Endothelial cell of umbilical vein (primary cell): ENCODE results near the gene MYBPHL. TPM values are rescaled to one million over a fixed set of nuclear protein-coding genes. Genes with fewer than 3 reads are reported as not detected.

Experiments
- BruUV-seq: library from RNA; stranded (reverse); fragments of 400-500 nt; replicated peaks from 2 replicates; lab custom pipeline; 2021; lab: Mats Ljungman, UMichigan
- CTCF ChIA-PET: fragments of 300-600, 350-600 bp; sonication (Branson Sonifier 250); formaldehyde crosslinking; loops from one replicate; lab custom pipeline; 2021; ENCODE audit warnings: antibody characterized with exemption, inconsistent platforms; lab: Charles Lee
- POLR2A ChIA-PET: fragments of 300-600, 350-600 bp; sonication (Branson Sonifier 250); formaldehyde crosslinking; loops from one replicate; lab custom pipeline; 2021; ENCODE audit warnings: antibody characterized with exemption, inconsistent platforms; lab: Charles Lee
- DNase-seq: peaks from one replicate; pipeline ENCODE4 v3.0.0-alpha.2; 2011; ENCODE audit warnings: low read depth, low spot score
- FAIRE-seq: peaks from 2 replicates; lab custom pipeline; 2011; peaks lifted over from hg19 to GRCh38; lab: Jason Lieb, UNC
- H2AFZ ChIP-seq: 2 replicates; pipeline ENCODE4 v1.6.0; 2012; ENCODE audit warnings: low read depth, low read length, control low read depth, inconsistent platforms
- H3K27ac ChIP-seq: 2 replicates; pipeline ENCODE4 v1.5.1; 2011; ENCODE audit warnings: low read depth, mild to moderate bottlenecking, control low read depth, low read length, moderate library complexity; ENCODE audit not compliant: insufficient read depth
- H3K27me3 ChIP-seq, 2 experiments: 2 replicates each; pipeline versions ENCODE4 v1.6.0 to v1.6.1; 2011; ENCODE audit warnings: low read length in 2 of 2, mixed read lengths in 1 of 2; ENCODE audit not compliant: control insufficient read depth in 2 of 2, insufficient read depth in 2 of 2
- H3K36me3 ChIP-seq, 2 experiments: 2 replicates in 1 of 2; 3 replicates in 1 of 2; pipeline ENCODE4 v1.5.1; 2011; ENCODE audit warnings: low read length in 2 of 2, mild to moderate bottlenecking in 1 of 2, moderate library complexity in 1 of 2; ENCODE audit not compliant: control insufficient read depth in 2 of 2, insufficient read depth in 2 of 2; ENCODE audit errors: extremely low read depth in 1 of 2
- H3K4me1 ChIP-seq: 3 replicates; pipeline ENCODE4 v1.5.1; 2011; ENCODE audit warnings: mild to moderate bottlenecking, low read length; ENCODE audit not compliant: control insufficient read depth, insufficient read depth; ENCODE audit errors: extremely low read depth
- H3K4me2 ChIP-seq: 2 replicates; pipeline ENCODE4 v1.6.1; 2011; ENCODE audit warnings: low read length, control low read depth, mixed read lengths; ENCODE audit not compliant: insufficient read depth
- H3K4me3 ChIP-seq, 3 experiments: fragments of 200-600 bp in 1 of 3; sonication (generic), shearing (Covaris generic) in 1 of 3; replicated peaks in 1 of 3; 2 replicates each; pipeline ENCODE4 v1.5.1; 2011 to 2016; ENCODE audit warnings: control low read depth in 3 of 3, low read length in 3 of 3, mild to moderate bottlenecking in 2 of 3, inconsistent platforms in 1 of 3, low read depth in 1 of 3, moderate library complexity in 1 of 3; ENCODE audit not compliant: insufficient read depth in 1 of 3
- H3K79me2 ChIP-seq: 2 replicates; pipeline ENCODE4 v1.6.0; 2012; ENCODE audit warnings: low read length, inconsistent platforms; ENCODE audit not compliant: control insufficient read depth, insufficient read depth
- H3K9ac ChIP-seq: replicated peaks from 2 replicates; pipeline ENCODE3; 2011; ENCODE audit warnings: low read length, control low read depth; ENCODE audit not compliant: insufficient read depth; ENCODE audit errors: extremely low read depth
- H3K9me1 ChIP-seq: replicated peaks from 3 replicates; pipeline ENCODE4 v1.6.0; 2011; ENCODE audit warnings: mild to moderate bottlenecking, low read length; ENCODE audit not compliant: control insufficient read depth, insufficient read depth; ENCODE audit errors: extremely low read depth
- H3K9me3 ChIP-seq: replicated peaks from 2 replicates; pipeline ENCODE4 v1.5.1; 2012; ENCODE audit warnings: low read length, inconsistent platforms; ENCODE audit not compliant: control insufficient read depth, insufficient read depth
- H4K20me1 ChIP-seq: replicated peaks from 2 replicates; pipeline ENCODE3; 2011; ENCODE audit warnings: mild to moderate bottlenecking, low read length; ENCODE audit not compliant: control insufficient read depth, insufficient read depth; ENCODE audit errors: extremely low read depth
- EZH2 ChIP-seq: IDR thresholded peaks from 2 replicates; pipeline ENCODE4 v1.6.1; 2012; ENCODE audit warnings: borderline replicate concordance, low read depth, mild to moderate bottlenecking, moderate library complexity, low read length, inconsistent platforms; ENCODE audit not compliant: severe bottlenecking
- FOS ChIP-seq: IDR thresholded peaks from 2 replicates; pipeline ENCODE4 v1.6.1; 2011; ENCODE audit warnings: mild to moderate bottlenecking, low read length, moderate library complexity, borderline replicate concordance; ENCODE audit not compliant: insufficient read depth
- GATA2 ChIP-seq: IDR thresholded peaks from 2 replicates; pipeline ENCODE4 v1.7.0; 2011; ENCODE audit warnings: low read depth, mild to moderate bottlenecking, moderate library complexity, mixed read lengths, low read length; ENCODE audit not compliant: insufficient read length, insufficient read depth
- JUN ChIP-seq: IDR thresholded peaks from 2 replicates; pipeline ENCODE4 v1.6.1; 2011; ENCODE audit warnings: borderline replicate concordance, low read depth; ENCODE audit not compliant: insufficient read length, insufficient read depth
- MYC ChIP-seq: IDR thresholded peaks from one replicate; pipeline ENCODE4 v1.6.1; 2011; ENCODE audit warnings: mild to moderate bottlenecking, low read depth, low read length
- POLR2A ChIP-seq: IDR thresholded peaks from 2 replicates; pipeline ENCODE4 v1.6.1; 2012; ENCODE audit warnings: low read depth, mild to moderate bottlenecking, control low read depth, low read length
- POLR2AphosphoS5 ChIP-seq: IDR thresholded peaks from 2 replicates; pipeline ENCODE4 v1.6.1; 2012; ENCODE audit warnings: low read depth, mild to moderate bottlenecking, control low read depth, low read length, moderate library complexity; ENCODE audit not compliant: insufficient read depth
- dilution Hi-C: fragments of 300-500 bp; cut with MboI; formaldehyde crosslinking; loops from one replicate; pipeline ENCODE4 v1.15.0; 2019; ENCODE audit warnings: low sequenced_read_pairs; ENCODE audit not compliant: extremely low pct_ligation_motif_present
- intact Hi-C: fragments of 100-400 bp; cut with micrococcal nuclease; formaldehyde crosslinking; loops from one replicate; pipeline ENCODE4 v1.10.0; 2022
- polyA plus RNA-seq, 4 experiments: library from polyadenylated mRNA; depleted of rRNA in 3 of 4; stranded (reverse) in 3 of 4; unstranded in 1 of 4; fragments of >200 nt; gene quantifications; 2 replicates each; pipeline versions ENCODE4 v1.2.1 to v1.2.3, GENCODE V29; 2011 to 2012; ENCODE audit warnings: missing spikeins in 1 of 4
- total RNA-seq: library from RNA; stranded (reverse); gene quantifications from 2 replicates; pipeline ENCODE4 v1.2.3, GENCODE V29; 2021
- TF ChIP-seq, protein P1 (sequence below): IDR thresholded peaks from 2 replicates; pipeline ENCODE4 v1.6.1; 2011; ENCODE audit not compliant: insufficient read depth, insufficient read length
- TF ChIP-seq, protein P2 (sequence below), 2 donors: IDR thresholded peaks; 1 replicate in 1 of 2; 2 replicates in 1 of 2; pipeline ENCODE4 v1.5.1; 2011; ENCODE audit warnings: low read length in 2 of 2, mild to moderate bottlenecking in 2 of 2, moderate library complexity in 2 of 2, control low read depth in 1 of 2, inconsistent platforms in 1 of 2, low read depth in 1 of 2; ENCODE audit not compliant: insufficient read depth in 1 of 2; ENCODE audit errors: extremely low read depth in 1 of 2

Gene MYBPHL
- total and polyA plus RNA-seq, 2 donors (not counting 3 experiments of a cell fraction or from before 2014, with no cell fraction given) = not detected

- no TSS peak for BruUV-seq
- H2AFZ ChIP-seq = no peak overlapping the region
- no peaks in the 10 kb centered on the region for H3K36me3 ChIP-seq
- no peaks in the 10 kb centered on the region for H3K9me3 ChIP-seq
- H3K4me3 ChIP-seq = no peak overlapping the region
- no peak overlapping the region for H3K9ac ChIP-seq
- H4K20me1 ChIP-seq = no peaks in the 10 kb centered on the region
- no peak for FAIRE-seq
- H3K9me1 ChIP-seq = no peaks in the 10 kb centered on the region
- no peak overlapping the region for H3K4me2 ChIP-seq
- H3K27ac ChIP-seq = no peak overlapping the region
- no peaks in the 10 kb centered on the region for H3K4me1 ChIP-seq
- H3K27me3 ChIP-seq = no peaks in the 10 kb centered on the region
- dilution Hi-C loops (no loop called here), intact Hi-C loops (loop anchor here (10.0 kb wide), 1 partner anchor 215 kb away; the partner anchor contains the start of gene ATXN7L2)
- no peaks in the 10 kb centered on the region for H3K79me2 ChIP-seq
- CTCF ChIA-PET = interaction anchor here (0.9 kb wide), 1 partner anchor 263 kb away, joined by 3 read pairs; no protein-coding TSS in a partner anchor
- DNase-seq = no peak
- POLR2A ChIA-PET = no interaction called here
- TF ChIP-seq JUN (no peak), POLR2AphosphoS5 (no peak), FOS (no peak), POLR2A (no peak), MYC (no peak), EZH2 (no peak), GATA2 (no peak)
- TF ChIP-seq, protein P1, sequence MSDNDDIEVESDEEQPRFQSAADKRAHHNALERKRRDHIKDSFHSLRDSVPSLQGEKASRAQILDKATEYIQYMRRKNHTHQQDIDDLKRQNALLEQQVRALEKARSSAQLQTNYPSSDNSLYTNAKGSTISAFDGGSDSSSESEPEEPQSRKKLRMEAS = no peak
- TF ChIP-seq, protein P2, sequence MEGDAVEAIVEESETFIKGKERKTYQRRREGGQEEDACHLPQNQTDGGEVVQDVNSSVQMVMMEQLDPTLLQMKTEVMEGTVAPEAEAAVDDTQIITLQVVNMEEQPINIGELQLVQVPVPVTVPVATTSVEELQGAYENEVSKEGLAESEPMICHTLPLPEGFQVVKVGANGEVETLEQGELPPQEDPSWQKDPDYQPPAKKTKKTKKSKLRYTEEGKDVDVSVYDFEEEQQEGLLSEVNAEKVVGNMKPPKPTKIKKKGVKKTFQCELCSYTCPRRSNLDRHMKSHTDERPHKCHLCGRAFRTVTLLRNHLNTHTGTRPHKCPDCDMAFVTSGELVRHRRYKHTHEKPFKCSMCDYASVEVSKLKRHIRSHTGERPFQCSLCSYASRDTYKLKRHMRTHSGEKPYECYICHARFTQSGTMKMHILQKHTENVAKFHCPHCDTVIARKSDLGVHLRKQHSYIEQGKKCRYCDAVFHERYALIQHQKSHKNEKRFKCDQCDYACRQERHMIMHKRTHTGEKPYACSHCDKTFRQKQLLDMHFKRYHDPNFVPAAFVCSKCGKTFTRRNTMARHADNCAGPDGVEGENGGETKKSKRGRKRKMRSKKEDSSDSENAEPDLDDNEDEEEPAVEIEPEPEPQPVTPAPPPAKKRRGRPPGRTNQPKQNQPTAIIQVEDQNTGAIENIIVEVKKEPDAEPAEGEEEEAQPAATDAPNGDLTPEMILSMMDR (IDR thresholded peaks at IDR 0.05; ENCODE audit: extremely low read depth in 1 of 2, insufficient read depth in 1 of 2, low read depth in 1 of 2, low read length in 2 of 2) = no peak
Measured at GRCh38 chr1:109269981-109270622, 36.7 kb downstream of the MYBPHL start.
